ENCODE data around the gene ARL13A.
"Not testable (repeated sequence)": the region's sequence is repeated elsewhere in the genome, so short reads cannot be mapped to it uniquely, and the experiment has no call there.

The ARL13A gene

DNA sequence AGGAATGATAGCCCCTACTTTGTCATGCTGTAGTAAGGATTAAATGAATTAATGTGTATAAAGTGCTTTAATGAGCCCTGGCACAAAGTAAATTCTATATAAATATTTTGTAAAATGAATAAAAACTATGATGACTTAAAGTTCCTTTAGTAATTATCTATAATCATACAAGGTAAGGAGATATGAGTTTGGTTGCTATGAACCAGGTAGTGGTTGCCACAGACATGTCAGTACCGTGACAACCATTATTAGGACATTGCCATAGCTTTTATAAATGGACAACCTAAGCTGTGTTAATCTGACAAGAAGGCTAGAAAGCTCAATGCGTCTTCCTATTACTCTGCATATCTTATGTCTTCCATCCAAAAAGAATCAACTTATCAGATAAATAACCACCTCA, at the start of gene ARL13A:
ARL13A (plus strand) TSS at position 301 of the 400 bp plus-strand sequence. CDS start 3,982 bp downstream, outside the sequence.
- no peak for DNase-seq (ENCODE audit: low spot score)

DNA sequence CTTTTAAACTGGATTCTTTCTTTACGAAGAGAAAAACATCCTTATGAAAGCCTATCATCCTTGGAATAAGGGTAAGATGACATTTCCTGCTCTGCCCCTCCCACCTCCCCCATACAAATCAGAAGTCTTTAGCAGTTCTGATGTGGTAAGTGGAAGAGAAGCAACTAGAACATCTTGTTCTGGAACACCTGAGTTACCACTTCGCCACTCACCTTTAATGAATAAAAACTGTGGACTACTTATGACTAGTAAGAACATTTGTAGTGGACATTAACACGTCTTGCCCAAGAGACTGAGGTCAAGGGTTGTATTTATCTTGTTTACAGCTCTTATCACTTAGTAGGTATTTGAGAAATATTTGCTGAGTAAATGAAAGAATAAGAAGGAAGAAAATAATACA, 45.1 kb upstream of the ARL13A start:
- no peak for DNase-seq (ENCODE audit: low spot score)

- DNase-seq (ENCODE audit: low spot score): no peak
Observed at GRCh38 chrX:100926453-100926852, 43.1 kb upstream of the ARL13A start.

- DNase-seq (ENCODE audit: low spot score): peak; percentile 29
Observed at GRCh38 chrX:100928660-100929613, 40.6 kb upstream of the ARL13A start, which contains the start of gene XKRX. TSS of gene XKRX (minus strand) at chrX:100928917. CDS start at chrX:100928304, 613 bp downstream.

GRCh38 chrX:100931218-100931924, 38.1 kb upstream of the ARL13A start:
- DNase-seq (ENCODE audit: low spot score): no peak

DNA sequence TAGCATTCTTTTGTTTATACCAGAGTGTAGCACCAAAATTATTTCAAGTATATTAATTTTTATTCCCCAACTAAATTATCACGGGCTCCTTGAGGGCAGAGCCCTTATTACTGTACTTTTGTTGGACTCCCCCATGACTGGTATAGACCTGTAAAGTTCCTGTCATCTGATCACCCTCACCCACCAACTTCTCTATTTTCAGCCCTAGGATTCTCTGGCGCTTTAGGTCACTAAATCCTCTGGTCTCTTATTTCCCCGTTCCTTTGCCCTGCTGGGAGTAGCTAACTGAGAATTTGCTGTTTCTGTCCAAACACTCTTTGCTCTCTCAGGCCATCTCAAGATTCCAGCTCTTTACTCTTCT, 37.6 kb upstream of the ARL13A start:
- DNase-seq (ENCODE audit: low spot score): no peak

- no peak for DNase-seq (ENCODE audit: low spot score)
Observed at GRCh38 chrX:100935767-100936166, 33.7 kb upstream of the ARL13A start.

GRCh38 chrX:100939333-100939732, 30.2 kb upstream of the ARL13A start:
- DNase-seq (ENCODE audit: low spot score): peak; percentile 19

GRCh38 chrX:100944601-100945000, 24.9 kb upstream of the ARL13A start:
- DNase-seq (ENCODE audit: low spot score): no peak

GRCh38 chrX:100946299-100946927, 23.1 kb upstream of the ARL13A start:
- DNase-seq (ENCODE audit: low spot score): no peak

DNA sequence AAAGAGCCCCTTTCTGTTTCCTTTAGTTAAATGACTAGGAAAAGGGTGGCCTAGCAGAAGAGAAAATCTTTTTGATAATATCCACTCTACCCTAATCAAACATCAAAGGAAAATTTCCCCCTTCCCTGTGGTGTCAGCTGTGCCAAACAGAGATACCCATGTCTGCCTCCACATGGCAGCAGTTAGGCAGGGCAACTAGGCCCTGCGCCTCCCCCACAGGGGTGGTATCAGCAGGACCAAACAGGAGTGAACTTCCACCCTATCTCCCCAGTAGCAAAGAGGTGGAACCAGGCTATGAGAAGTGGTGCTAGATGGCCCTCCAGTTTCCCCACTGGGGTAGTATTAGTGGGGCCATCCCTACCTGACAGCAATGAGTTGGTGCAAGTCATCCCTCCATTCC, 21.0 kb upstream of the ARL13A start:
- DNase-seq (ENCODE audit: low spot score): no peak

DNA sequence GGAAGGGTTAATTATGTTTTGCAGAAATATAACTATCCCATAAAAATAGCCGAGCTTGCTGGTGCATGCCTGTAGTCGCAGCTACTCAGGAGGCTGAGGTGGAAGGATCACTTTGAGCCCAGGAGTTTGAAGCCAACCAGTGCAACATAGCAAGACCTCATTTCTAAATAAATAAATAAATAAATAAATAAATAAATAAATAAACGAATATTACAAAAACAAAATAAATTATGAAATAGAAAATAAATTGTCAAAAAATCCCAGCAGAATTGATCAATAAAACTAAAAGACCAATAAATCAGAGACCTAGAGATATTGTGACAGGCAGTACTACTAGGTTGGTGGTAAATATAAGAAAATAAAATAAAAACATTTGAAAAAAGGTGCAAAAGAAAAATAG, 6.7 kb upstream of the ARL13A start:
- DNase-seq (ENCODE audit: low spot score): no peak

GRCh38 chrX:100964362-100964761, 5.1 kb upstream of the ARL13A start:
- DNase-seq (ENCODE audit: low spot score): no peak

DNA sequence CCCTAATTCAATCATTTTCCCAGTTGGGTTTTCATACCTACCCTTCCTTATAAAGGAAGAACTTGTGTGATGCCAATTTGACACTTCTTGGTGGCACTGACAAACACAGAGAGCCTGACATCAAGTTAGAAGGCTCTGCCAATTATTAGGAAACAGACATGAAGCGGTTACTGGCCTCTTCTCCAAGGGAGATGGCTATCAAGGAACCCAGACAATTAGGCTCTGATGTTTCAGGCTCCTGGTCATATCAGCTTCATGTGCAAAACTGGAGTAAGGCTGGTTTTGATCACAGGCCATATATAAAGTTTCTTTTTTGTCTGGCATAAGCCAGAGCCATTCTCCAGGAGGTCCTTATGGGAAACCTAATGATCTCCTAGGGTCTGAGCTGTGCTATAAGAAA, 428 bp downstream of the ARL13A start:
- DNase-seq (ENCODE audit: low spot score): no peak

DNA sequence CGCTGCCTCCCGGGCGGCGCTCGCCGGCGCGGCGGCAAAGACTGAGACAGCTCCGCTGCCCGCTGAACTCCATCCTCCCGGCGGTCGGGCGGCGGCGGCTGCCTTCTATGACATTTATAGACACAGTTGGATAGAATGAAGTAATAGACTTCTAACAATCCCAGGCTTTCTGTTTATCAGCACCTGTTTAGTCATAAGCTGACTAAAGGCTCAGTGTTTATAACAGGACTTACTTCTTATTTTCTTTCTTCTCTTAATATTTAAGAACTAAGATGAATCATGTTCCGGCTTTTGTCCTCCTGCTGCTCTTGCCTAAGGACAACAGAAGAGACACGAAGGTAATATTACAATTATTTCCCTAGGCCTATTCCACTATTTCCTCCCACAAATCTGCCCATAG, 3.9 kb downstream of the ARL13A start:
- DNase-seq (ENCODE audit: low spot score): no peak

GRCh38 chrX:100975212-100975611, 5.7 kb downstream of the ARL13A start:
- no peak for DNase-seq (ENCODE audit: low spot score)

GRCh38 chrX:100976211-100976610, 6.7 kb downstream of the ARL13A start:
- DNase-seq (ENCODE audit: low spot score): no peak

GRCh38 chrX:100979881-100980607, 10.5 kb downstream of the ARL13A start:
- DNase-seq (ENCODE audit: low spot score): no peak

DNA sequence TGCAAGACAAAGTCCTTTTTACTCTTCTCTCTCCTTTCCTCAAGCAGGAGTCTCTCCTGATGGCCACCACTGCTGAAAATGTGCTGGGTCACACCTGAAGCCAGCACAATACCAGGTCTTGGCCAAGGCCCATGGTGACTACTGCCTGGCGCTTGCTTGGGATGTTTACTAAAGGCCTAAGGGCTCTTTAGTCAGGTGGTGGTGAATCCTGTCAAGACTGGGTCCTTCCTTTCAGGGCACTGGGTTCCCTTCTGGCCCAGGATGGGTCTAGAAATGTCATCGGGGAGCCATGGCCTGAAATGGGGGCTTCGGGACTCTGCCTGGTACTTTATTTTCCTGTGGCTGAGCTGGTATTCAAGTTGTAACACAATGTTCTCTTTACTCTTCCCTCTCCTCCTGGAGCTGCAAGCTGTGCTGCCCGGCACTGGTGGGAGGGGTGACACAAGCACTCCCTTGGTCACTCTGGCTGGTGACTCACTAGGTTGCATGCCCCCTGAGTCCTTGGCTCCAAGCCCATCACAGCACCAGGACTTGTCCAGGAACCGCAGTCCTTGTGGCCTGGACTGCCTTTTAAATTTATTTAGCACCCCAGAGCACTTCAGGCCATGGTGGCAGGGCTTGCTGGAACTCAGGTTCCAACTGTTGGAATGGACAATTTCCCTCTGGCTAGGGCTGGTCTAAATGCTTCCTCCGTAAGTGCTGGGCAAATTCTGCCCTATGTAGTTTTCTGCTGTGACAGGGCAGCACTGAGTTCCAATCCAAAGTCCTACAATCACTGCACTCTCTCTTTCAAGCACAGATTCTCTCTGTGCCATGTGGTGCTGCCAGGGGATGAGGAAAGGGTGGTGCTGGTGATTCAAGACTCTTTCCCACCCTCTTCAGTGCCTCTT, 11.3 kb downstream of the ARL13A start:
- no peak for DNase-seq (ENCODE audit: low spot score)

DNA sequence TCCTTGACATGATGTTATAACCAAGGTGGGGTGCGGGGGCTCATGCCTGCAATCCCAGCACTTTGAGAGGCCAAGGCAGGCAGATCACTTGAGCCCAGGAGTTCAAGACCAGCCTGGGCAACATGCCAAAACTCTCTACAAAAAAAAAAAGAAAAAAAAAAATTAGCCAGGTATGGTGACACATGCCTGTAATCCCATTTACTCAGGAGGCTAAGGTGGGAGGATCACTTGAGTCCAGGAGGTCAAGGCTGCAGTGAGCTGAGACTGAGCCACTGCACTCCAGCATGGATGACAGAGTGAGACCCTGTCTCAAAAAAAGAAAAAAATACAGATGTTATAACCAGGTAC, 12.0 kb downstream of the ARL13A start:
- not testable (repeated sequence) for DNase-seq (ENCODE audit: low spot score)

DNA sequence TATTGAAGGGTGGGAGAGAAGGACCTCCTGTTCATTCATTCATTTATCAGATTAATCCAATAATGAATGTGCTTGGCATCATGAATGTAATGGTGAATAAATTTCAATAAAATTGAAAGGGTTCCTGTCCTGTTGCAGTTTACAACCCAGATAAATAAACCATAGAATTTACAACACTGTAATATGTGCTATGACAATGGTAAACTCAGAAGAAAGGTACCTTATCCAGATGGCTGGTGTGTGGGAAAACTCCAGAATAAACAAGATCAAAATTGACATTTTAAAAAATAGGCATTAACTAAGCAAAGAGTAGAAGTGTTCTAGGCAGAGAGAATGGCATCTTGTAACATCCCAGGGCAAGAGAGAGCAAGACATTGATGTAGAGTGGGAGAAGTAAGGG, 15.3 kb downstream of the ARL13A start:
- no peak for DNase-seq (ENCODE audit: low spot score)

Measured in CD4-positive, alpha-beta T cell treated with Interleukin-6 at 100 ng/mL for 8 hours (primary cell).